Measurements from ENCODE around the gene LGALS1.
"Not testable (repeated sequence)": the region's sequence is repeated elsewhere in the genome, so short reads cannot be mapped to it uniquely, and the experiment has no call there.

LGALS1 gene

DNA sequence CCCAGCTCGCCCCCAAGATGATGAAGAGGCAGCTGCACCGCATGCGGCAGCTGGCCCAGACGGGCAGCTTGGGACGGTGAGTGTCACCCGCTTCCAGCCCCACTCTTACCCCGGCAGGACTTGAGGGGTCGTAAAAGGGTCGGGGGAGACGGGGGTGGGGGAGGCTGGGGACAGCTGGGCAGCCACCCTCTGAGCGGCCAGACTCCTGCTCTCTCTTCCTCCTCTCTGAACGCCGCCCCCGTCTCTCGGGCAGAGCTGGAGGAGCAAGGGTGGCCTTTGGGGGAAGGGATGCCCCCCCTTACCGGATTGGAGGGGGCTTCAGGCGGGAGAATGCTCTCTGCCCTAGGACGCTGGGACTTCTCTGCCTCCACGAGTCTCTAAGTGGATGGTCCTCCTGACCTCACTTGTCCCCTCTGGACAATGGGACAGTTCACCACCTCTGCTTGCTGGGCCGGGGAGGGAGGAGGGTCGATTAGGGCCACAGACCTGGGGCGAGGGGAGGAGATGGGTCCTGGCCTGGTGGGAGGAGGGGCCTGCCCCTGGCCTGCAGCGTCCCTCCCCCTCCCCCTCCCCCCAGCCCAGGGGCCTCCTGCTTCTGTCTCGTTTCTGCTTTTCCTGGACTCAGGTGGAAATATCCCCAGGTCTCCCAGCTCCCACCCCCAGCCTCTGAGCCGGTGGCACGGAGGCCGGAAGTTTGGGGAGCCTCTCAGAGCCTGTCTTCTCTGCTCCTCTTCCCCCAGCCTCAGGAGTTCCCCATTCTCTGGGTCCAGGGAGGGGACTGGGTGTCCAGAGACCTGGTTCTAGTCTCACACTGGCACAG, 35.5 kb upstream of the LGALS1 start:
- DNase-seq = peak in 1 of 2 donors; percentile 49

DNA sequence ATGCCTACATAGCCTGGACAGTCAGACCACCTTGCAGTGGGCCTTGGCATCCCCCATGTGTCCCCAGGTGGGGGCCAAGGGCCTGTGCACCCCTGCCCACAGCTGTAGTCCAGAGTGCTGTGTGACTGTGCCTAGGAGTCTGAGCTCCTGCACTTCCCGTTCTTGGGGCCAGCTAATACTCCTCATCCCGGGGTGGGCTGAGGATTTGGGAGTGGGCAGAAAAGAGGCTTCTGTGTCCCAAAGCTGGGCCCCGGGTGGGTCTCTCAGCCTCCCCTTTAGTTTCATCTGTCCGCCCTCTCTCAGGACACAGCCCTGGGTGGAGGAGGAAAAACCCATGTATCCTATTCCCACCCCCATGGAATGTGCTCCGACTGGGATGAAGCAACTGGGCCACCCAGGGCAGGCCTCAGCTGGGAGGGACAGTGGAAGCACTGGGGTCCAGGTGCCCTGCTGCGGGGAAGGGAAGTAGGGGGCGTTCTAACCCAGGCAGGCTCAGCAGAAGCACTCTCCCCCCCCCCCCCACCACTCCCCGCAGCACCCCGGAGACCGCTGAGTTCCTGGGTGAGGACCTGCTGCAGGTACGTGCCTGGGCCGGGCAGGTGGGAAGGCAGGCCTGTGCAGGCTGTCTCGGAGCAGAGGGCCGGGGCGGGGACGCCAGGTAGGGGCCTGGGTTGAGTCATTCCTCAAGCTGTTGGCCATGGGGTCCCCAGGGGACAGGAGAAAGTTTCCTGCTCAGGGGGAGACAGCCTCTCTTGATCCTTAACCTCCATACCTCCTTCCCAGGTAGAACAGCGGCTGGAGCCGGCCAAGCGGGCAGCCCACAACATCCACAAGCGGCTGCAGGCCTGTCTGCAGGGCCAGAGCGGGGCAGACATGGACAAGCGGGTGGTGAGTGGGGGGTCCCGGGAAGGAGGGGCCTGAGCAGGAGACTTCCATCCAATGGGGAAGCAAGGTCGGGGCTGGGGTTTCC, 34.6 kb upstream of the LGALS1 start:
- no peak for DNase-seq

DNA sequence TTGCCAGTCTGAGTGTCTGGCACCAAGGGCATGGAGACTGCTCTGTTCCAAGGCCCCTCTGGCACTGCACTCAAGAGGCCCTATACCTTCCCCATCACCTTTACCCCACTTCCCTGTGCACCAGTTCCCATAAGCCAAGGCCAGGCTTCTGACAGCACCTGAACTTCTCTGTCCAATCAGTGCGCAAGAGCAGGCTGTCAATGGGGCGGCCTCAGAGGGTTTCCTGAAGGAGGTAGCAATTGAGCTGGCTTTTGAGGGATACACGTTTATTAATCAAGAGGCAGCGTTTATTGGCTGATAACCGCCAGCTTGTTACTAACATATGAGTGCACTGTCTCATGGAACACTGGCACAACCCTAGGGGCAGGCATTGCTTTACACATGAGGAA, 33.9 kb upstream of the LGALS1 start:
- no peak for DNase-seq

DNA sequence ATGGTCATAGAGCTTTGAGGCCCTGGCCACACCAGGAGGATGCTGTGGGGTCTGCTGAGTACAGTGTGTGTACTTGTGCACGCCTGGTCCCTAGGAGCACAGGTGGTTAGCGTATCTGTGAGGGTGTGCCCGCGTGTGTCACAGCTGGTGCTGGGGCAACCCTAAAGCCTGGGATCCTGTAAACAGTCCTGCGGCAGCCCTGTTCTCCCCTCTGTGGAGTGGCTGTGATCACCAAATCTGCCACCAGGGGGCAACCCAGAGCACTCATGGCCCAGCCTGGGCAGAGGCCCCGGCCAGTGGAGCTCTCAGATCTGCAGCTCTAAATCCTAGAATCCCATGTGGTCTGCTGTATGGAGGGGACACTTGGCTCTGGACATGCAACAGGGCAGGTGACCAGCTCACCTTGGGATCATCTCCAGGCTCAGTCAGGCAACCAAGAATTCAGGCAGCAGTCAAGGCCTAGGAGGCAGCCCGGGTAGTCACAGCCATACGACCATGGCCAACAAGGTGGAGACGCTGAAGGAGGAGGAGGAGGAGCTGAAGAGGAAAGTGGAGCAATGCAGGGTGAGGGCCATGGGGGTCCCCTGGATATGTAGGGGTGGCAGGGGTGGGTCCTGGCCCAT, 32.1 kb upstream of the LGALS1 start:
- DNase-seq = peak; percentile 95 to 96

DNA sequence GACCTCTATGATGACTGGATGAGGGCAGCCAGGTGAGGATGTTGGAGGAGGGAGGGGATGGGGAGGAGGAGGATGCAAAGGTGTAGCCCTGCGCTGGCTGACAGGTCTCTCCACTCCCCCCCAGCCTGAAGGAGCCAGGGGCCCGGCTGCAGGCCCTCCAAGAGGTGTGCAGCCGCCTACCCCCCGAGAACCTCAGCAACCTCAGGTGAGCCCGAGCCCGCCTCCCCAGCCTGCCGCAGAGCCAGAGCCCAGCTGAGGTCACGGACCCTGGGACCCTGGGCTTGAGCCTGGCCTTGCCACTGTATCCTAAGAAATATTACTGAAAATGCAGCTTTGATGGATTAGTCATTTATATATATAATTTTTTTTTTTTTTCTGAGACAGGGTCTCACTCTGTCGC, 28.1 kb upstream of the LGALS1 start:
- DNase-seq = no peak

DNA sequence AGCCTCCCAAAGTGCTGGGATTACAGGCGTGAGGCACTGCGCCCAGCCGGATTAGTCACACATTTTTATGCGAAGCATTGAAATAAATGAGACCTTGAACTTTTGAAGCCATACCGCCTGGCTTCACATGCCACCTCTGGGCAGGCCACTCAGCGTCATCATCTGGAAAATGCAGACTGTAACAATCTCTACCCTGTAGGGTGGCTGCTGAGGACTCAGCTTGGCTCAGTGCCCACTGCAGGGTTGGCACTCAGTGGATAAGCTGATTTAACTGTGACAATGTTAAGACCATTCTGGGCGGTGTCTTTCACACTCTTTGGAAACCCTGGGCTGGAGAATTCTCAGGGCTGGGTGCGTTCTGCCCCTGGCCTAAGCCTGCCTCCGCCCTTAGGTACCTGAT, 27.5 kb upstream of the LGALS1 start:
- DNase-seq = no peak

DNA sequence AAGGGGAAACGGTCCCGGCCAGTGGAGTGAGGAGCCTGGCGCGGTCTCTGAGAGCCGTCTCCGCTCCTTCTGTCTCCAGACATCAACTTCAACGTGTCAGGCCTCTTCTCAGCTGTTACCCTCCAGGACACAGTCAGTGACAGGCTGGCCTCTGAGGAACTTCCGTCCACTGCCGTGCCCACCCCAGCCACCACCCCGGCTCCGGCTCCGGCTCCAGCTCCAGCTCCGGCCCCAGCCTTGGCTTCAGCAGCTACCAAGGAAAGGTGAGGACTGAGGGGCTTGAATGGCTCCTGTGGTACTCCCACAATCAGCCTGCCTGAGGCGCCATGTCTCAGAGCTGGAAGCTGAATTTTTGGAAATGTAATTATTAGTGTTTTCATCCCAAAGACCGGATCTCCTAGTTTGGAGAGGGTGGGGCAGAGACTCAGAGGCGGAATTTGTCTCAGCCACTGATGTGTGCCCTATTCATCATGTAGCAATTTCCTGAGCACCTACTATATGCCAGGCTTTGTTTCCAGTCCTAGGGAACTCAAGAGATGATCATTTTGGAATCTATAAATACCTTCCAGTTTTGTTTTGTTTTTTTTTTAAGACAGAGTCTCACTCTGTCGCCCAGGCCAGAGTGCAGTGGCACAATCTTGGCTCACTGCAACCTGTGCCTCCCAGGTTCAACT, 24.8 kb upstream of the LGALS1 start:
- DNase-seq = no peak

DNA sequence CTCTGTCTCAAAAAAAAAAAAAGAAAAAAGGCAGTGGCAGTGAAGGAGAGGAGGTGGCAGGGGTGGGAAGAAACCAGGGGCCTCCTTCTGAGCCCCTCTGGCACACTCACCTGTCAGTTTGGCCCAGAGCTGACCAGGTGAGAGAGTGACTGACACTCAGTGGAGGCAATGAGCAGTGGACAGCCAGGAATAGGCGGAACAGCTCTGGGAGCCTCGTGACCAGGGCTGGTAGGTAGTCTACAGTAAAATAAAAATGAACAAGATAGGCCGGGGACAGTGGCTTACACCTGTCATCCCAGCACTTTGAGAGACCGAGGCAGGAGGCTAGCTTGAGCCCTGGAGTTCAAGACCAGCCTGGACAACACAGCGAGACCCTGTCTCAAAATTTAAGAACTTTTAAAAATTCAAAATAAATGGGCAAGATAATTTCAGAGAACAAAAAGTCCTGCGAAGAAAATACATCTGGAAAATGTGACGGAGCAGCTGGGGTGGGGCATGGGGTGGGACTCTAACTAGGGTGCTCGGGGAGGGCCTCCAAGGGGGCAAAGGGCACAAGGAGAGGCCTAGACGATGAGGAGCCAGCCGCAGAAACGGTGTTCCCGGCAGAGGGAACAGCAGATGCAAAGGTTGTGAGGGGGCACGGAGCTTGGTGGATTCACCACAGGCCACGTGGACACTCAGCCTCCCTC, 20.7 kb upstream of the LGALS1 start:
- DNase-seq = no peak

DNA sequence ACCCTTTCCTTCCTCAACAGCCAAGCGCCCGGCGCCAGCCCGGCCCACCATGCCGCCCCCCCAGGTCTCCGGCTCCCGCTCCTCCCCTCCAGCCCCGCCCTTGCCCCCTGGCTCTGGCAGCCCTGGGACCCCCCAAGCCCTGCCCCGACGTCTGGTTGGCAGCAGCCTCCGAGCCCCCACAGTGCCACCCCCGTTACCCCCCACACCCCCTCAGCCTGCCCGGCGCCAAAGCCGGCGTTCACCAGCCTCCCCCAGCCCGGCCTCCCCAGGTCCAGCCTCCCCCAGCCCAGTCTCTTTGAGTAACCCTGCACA, 20.2 kb upstream of the LGALS1 start:
- no peak for DNase-seq

DNA sequence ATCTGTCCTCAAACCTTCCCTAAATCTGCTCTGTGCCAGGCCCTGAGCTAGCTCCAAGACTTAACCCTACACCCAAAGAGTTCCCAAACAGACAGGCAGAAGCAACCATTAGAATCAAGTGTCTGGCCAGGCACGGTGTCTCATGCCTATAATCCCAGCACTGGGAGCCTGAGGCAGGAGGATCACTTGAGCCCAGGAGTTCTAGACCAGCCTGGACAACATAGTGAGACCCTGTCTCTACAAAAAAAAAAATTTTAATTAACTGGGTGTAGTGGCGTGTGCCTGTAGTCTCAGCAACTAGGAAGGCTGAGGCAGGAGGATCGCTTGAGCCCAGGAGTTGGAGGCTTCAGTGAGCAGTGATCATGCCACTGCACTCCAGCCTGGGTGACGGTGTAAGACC, 18.9 kb upstream of the LGALS1 start:
- not testable (repeated sequence) for DNase-seq

DNA sequence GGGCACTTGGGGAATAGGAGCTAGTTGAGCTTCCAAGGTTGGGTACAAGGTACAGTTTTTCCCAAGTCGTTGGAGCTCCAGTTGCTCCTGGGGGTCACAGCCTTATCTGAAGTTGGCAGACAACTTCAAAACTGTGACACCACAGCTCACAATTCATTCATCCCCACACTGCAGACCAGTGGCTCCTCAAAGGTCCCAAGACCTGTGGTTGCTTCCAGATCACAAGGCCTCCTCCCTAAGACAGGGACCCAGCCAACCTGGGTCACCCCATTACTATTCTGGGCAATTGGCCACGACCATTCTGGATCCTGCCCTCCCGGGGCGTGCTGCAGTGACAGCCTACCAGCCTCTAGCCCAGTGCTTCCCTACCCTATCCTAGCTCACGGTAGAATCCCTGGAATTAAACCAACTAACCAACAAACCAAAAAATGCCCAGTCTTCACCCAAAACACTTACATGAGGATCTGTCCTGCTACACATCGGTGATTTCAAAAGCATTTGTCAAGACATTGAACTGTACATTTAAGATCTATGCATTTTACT, 17.8 kb upstream of the LGALS1 start:
- DNase-seq = no peak

DNA sequence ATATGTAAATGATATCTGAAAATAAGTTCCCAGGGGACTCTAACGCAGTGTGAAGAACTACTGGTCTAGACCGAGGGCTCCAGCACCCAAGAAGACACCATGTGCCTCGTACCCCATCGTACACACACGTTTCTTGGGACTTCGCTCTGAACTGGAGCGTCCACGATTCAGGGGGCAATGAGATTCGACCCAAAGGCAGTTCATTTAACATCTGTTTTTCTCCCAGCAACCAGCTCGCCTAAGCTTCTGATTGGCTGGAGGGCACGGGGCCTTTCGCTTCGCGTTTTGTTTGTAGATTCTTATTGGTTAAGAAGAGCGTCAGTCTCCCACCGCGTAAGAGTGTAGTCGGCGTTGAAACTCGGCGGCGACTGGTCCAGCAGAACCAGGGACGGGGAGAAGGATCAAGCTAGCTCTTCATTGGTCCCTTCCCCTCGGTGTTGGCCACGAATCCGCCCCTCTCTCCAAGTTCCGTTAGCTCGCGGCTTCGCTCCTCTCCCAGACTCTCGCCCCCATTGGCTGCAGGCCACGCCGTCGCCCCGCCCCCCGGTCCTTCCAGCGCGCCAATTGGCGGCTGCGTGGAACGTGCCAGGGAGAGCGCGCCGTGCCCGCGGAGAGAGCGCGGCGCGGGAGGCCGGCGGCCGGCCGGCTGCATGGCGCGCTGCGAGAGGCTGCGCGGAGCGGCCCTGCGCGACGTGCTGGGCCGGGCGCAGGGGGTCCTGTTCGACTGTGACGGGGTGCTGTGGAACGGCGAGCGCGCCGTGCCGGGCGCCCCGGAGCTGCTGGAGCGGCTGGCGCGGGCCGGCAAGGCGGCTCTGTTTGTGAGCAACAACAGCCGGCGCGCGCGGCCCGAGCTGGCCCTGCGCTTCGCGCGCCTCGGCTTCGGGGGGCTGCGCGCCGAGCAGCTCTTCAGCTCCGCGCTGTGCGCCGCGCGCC, 17.0 kb upstream of the LGALS1 start, which contains the start of gene PDXP:
Gene PDXP (plus strand): TSS at position 591 of the 933 bp plus-strand sequence. CDS start 60 bp downstream, at position 651.
- peak; percentile 99 for DNase-seq

DNA sequence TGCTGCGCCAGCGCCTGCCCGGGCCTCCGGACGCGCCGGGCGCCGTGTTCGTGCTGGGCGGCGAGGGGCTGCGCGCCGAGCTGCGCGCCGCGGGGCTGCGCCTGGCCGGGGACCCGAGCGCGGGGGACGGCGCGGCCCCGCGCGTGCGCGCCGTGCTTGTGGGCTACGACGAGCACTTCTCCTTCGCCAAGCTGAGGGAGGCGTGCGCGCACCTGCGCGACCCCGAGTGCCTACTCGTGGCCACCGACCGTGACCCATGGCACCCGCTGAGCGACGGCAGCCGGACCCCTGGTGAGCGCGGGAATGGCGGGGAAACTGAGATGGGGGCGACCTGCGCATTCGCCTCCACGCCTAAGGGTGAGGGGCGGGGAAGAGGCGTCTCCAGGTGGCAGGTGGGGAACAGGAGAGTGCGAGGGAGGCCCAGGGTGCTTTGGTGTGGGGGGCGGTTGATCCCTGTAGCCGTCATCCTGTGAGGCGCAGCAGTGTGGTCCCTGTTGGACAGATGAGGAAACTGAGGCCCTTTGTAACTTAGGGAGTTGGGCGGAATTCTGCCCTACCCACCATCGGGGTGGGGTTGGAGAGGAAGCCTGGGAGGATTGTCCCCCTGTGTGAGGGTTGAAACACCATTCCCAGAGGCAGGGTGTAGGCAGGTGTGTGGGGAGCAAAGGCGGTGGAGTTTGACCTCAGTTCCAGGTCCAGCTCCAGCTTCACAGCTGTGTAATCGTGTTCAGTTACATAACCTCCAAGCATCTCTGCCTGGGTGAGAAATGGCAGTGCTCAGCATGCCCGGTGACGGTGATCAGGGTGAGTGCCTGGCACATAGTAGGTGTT, 16.2 kb upstream of the LGALS1 start:
- peak; percentile 39 to 41 for DNase-seq

DNA sequence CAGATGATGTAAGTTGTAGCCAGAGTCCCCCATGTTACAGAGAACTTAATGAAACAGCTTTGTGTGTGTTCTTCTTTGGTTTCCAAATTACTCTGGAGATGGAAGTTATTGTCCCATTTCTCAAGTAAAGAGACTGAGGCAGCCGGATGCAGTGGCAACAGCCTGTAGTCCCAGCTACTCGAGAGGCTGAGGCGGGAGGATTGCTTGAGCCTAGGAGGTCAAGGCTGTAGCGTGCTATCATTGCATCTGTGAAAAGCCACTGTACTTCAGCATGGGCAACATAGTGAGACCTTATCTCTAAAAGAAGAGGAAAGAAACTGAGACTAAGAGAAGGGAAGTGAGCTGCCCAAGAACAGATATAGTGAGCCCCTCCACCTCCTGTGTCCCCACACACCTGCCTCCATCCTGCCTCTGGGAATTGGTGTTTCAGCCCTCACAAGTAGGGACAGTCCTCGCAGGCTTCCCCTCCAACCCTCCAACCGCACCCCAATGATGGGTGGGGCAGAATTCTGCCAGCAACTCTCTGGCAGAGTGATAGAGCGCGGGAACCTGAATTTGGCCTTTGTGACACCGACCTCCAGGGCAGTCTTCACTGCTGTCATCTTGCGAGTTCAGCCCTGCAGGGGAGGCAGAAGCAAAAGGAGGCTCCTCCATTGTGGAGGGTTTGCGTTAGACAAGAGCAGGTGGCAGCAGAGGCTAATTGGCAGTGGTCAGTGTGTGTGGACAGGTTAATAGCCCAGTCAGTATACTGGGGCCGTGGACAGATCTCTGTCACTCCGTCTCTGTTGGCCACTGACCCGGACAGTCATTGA, 15.3 kb upstream of the LGALS1 start:
- DNase-seq = no peak

DNA sequence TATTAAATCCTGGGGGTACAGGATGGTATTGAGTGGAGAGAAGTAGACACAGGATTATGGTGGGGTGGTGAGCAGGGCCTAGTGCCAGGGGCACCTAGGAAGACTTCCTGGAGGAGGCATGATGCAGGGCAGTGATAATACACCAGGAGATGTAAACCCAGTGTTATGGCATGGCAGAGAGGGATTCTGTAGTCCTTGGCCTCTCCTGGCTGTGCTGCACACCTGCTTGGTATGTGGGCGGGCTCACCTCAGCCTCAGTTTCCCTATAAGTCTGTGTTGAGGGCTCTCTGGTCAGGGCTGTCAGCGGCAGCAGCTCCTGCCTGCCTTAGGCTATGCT, 14.8 kb upstream of the LGALS1 start:
- no peak for DNase-seq

DNA sequence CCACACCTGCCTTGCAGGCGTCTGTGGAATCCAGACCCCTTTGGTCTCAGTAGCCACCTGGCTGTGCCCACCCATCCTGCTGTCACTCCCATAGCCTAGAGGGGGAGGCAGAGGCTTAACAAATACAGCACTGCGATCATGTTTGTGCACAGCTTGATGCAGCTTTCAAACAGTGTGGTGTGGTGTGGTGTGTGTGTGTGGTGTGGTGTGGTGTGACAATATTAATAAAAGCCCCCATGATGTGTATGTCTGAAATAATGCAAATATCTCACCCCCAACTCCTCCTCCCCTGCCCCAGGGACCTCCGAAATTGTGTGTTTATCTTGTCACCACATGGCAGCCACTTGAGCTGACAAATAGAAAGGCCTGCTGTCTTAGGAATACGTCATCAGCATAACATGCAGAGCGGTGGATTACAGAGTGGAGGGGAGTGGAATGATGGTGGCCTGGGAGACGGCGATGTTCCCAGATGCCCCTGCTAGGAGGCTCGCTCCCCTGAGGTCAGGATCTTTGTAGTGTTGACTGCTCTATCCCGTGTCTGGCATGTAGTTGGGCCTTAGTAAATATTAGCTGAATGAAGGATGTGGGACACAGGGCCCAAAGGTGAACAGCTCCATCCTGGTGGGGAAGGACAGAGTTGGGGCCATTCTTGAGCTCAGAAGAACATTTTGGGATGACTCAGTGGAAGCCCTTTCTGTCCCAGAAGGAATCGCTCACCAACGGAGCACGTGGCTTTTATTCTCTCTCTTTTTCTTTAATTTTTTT, 14.1 kb upstream of the LGALS1 start:
- no peak for DNase-seq

DNA sequence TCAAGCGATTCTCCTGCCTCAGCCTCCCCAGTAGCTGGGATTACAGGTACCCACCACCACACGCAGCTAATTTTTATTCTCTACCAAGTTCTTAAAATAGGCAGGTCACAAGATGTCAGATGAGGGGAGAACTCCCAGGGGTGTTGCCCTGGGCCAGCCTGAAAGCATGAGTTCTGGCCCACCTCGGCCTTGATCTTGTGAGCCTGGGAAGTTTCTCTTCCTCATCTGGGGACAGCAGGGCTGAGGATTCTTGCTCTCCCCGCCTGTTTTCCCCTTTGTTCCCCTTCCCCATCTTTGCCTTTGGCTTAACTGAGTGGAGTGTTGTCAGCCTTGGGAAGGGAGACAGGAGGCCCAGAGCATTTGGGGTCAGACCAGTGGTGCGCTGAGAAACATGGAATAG, 13.4 kb upstream of the LGALS1 start:
- no peak for DNase-seq

DNA sequence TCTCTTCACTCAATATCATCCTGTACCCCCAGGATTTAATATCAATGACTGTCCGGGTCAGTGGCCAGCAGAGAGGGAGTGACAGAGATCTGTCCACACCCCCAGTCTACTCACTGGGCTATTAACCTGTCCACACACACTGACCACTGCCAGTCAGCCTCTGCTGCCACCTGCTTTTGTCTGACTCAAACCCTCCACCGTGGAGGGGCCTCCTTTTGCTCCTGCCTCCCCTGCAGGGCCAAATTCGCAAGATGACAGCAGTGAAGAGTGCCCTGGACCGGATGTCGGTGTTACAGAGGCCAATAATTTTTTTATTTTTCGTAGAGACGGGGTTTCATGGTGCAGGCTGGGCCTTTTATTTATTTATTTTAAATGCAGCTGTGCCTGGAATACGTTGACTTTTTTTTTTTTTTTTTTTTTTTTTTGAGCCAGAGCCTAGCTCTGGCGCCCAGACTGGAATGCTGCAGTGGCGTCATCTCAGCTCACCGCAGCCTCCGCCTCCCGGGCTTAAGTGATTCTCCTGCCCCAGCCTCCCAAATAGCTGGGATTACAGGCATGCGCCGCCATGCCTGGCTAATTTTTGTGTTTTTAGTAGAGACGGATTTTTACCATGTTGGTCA, 11.8 kb upstream of the LGALS1 start:
- no peak for DNase-seq
